HG03521 (cell line): ENCODE results near the gene KDM4F.

Source experiments
- ATAC-seq: cut with Tn5 transposase; IDR thresholded peaks from one replicate; pipeline ENCODE4 v1.9.1; 2021; ENCODE audit warnings: mild to moderate bottlenecking, moderate library complexity; ENCODE audit not compliant: unreplicated experiment

Gene KDM4F

DNA sequence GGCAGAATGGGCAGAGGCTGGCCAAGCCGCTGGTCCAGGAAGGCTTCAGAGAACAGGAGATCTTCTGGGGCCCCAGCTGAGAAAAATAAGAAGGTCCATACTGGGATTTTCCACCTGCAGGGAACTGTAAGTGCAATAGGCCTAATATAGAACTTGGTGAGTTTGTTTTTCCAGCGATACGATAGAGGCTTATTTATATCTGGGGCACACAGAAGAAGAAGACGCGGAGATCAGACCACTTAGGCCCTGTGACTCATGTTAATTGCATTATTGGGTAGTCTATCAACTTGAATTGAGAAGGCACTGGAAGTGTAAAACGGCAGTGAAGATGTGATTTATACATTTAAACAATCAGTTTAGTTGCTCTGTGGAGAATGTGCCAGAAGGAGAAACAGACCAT is 9.8 kb downstream of the KDM4F start:
- no peak for ATAC-seq

DNA sequence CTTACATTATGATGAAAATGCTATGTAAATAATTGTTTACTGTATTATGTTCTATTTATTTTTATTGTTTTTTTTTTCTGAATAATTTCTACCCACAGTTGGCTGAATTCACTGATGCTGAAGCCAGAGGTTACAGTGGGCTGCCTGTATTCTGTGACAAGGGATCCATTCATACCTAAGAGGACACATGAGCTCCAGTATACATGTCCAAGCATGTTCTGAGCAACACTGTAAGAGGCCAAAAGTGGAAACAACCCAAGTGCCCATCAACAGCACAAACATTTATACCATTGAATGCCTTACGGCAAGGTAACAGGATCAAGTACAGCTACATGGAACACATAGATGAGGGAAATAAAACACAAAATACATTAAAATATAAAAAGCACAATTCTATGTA is 16.1 kb downstream of the KDM4F start:
- ATAC-seq: no peak

DNA sequence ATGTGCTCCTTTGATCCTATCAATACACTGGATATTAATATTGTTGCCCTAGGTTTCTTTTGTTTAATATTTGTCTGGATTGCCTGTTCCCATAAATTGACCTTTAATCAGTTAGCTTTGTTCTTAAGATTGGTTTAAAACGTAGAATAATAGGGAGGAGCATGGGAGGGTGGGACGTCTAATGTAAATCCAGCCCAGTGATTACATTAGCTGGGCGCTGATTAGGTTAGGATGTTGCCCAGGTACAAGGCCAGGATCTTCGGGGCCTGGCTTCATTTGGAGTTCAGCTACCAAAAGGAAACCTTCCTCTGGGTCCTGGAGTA is 17.5 kb downstream of the KDM4F start, which contains the start of gene SRSF8:
Gene SRSF8, plus strand, starts transcription at position 204 of the 323 bp plus-strand sequence. CDS start 308 bp downstream, outside the sequence.
- peak; percentile 27 for ATAC-seq

DNA sequence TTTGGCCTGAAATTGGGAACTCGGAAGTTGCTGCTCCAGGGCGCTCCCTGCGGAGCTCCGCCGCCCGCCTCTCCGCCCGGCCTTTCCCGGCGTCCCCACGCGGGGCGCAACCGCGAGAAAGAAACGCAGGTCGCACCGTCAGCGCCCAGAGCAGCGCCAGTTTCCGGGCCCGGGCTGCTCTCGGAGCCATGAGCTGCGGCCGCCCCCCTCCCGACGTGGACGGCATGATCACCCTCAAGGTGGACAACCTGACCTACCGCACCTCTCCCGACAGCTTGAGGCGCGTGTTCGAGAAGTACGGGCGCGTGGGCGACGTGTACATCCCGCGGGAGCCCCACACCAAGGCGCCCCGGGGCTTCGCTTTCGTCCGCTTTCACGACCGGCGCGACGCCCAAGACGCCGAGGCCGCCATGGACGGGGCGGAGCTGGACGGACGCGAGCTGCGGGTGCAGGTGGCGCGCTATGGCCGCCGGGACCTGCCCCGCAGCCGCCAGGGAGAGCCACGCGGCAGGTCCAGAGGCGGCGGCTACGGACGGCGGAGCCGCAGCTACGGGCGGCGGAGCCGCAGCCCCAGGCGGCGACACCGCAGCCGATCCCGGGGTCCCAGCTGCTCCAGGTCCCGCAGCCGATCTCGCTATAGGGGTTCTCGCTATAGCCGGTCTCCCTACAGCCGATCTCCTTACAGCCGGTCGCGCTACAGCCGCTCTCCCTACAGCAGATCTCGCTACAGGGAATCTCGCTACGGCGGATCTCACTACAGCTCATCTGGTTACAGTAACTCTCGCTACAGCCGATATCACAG is 18.0 kb downstream of the KDM4F start:
- ATAC-seq: peak; percentile 54

DNA sequence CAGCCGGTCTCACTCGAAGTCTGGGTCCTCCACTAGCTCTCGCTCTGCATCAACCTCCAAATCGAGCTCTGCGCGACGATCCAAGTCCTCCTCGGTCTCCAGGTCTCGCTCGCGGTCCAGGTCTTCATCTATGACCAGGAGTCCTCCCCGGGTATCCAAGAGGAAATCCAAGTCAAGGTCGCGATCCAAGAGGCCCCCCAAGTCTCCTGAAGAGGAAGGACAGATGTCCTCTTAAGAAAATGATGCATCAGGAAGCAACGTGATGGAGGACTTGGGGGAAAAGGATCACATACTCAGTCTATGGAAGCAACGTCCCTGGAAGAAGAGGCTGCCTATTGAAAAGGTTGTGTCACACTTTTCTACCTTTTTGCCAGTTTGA is 18.6 kb downstream of the KDM4F start:
- no peak for ATAC-seq

DNA sequence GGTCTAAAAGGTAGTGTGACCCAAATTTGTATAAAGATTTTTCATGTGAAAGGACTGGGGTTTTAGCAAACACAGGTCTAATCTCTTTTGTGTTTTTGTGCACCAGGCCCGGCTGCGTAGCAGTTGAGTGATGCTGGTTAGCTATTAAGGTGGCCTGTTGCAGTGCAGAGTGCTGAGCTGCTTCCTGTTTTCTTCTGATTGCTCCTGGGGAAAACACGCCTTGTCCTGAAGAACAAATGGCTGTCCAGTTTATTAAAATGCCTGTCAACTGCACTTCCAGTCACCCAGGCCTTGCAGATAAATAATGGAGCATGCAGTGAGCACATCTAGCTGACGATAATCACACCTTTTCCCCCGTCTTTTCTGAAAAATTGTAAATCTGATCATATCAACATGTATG is 19.3 kb downstream of the KDM4F start:
- ATAC-seq: peak; percentile 59

DNA sequence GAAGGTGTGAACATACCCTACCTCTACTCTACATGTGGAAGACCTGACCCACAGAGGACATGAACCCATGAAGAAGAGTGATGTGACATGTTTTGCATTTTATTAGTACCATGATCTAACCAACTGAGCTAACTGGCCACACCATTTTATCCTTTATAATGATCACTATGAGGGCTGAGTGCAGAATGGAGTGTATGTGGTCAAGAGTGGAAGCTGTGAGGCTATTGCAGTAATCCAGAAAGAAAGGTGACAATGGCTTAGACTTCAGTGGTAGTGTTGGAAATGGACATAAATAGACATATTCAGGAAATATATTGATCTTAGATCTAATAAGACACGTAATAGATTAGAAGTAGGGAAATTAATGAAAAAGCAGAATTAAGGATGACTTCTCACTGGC is 21.2 kb downstream of the KDM4F start:
- no peak for ATAC-seq

DNA sequence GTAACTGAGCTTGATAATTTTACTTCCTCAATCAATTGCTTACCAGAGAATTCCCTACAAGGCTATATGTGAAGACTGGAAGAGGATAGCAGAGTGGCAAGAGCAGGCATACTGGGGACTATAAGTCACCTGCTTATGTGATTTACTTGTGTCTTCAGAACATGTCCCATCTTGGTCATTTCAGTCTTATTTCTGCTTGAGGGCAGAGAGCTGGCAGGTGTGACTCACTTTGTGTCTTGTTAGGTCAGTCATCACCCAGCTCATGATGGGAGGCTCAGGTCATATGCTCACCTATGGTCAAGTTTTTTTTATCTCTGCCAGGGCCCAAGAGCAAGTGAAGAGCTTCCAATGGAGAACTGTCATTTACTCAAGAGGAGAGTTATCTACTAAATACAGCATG is 23.7 kb downstream of the KDM4F start:
- ATAC-seq: no peak

DNA sequence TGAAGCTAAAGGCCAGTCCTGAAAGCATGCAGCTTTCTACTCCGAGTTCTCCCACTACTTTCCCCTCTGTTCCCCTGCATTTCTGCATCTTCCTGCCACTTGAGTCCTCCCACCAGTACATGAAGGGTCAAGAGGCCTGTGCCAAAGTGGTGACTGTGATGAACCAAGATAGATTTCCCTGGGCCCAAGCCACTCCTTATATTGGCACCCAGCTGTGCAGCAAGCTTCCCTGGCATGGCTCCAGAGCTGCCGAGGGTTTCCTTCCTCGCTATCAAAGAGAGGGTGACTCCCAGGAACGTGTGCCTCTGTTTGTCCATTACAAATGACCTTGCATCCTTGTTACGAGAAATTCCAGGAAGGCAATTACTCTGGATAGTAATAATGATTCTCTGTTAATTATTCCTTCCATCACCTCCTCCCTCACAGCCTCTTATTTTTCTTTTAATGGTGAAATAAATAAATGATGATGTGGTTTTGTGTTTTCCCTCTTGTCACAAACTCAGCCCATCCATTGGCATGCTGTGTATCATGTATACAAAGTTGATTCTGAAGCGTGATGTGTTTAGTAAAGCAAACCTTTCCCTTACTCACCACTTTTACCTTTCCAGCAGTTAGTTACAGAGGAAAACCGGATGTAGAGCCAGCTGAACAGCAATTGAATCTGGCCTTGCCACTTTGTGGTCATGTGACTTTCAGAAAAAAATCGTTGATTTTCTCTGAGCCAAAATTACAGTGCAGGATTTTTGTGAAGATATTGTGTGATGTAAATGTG is 25.8 kb downstream of the KDM4F start:
- no peak for ATAC-seq

DNA sequence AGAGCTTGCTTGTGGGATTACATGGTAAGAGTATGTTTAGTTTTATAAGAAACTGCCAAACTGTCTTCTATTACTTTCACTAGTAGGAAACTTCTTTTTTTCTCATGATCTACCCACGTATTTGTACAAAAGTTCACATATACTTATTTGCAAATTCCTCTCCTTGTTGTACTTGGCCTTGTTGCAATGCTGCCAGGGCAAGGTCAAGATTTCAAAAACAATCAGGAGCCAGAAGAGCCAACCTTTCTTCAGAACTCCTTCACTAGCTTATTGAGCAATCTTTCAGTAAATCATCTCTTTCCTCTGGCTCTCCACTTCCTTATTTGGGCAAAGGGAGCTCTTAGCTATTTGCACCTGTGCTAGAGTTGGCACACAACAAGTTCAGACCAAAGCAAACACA is 27.2 kb downstream of the KDM4F start:
- peak; percentile 61 for ATAC-seq

DNA sequence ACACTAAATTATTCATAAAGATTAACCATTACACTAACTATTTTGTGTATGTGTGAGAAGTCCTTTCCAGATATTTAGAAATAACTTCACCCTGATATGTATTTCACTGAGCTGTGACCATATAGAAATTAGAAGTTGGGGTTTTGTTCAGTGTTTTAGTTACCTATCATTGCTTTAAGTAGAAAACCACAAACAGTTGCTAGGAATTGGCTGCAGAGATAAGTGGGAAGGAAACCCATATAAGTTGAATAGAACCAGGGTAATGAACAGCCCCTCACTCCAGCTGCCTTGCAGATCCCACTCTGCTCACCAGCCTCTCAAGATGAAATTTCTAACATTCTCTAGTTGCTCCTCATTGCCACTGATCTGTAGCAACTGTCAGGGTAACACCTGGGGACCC is 27.8 kb downstream of the KDM4F start:
- no peak for ATAC-seq

DNA sequence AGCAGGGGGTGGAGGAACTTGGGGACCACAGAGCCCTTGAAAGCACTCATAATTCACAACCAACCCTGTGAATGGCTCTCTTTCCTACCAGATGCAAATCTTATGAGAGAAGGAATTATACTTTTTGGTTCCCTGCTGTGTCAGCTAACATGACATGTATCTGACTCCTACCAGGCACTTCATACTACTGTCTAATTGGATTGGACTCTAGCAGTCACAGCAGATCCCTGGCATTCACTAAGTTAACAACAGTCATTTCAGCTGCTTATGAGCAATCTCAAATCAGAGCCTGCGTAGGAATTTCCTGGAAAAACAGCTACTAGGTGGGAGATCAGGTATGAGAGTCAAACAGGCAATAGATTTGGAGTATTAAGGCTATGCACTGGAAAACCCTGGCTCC is 29.3 kb downstream of the KDM4F start:
- no peak for ATAC-seq

DNA sequence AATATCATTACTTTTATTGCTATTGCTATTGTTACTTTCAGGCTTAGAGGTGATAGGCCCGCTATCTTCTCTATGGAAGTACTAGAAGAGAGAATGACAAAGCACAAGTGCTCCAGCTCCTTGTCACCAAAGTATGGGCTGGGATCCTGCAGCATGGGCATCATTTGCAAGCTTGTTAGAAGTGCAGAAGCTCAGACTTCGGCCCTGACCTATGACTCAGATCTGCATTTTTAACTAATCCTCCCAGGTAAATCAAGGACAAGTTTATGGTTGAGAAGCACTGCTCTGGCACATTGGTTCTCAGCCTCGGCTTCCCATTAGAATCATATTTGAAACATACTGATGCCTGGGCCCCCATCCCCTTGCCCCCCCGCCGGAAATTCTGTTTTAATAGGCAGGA is 31.8 kb downstream of the KDM4F start:
- ATAC-seq: no peak

DNA sequence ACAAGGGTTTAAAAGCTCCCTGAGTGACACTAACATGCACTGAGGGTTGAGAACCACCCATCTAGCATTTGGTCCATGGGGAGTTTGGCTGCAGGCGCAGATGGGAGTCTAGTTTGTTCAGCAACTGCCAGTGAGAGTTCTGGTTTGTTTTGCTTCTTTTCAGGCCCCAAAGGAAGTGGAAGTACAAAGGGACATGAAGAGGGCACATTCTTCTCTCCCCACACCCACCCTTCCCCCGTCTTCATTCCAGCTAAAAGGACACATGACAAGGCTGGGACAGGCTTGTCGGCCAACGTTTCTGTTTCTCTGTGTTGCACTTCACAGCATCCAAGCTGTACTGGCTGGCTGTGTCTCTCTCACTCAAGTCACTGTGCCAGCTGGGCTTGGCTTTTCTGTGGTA is 32.2 kb downstream of the KDM4F start:
- no peak for ATAC-seq

DNA sequence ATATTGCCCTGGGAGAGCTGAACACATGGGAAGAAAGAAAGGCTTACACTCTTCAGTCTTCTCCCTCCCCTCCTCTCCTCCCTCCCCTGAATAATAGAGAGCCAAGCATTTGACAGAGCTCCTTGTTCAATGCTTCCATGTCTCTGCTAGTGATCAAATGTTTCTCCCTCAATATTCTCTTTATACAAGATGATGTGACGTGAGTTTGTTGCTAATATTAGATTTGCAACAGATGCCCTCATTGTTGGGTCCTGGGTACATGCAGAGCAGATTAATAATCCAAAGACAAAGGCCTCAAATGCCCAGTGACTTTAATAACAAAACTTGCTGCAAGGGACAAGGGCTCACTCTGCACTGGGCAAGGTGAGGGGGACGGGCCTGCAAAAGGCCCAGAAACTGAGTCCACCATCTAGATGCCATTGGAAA is 33.4 kb downstream of the KDM4F start:
- no peak for ATAC-seq

DNA sequence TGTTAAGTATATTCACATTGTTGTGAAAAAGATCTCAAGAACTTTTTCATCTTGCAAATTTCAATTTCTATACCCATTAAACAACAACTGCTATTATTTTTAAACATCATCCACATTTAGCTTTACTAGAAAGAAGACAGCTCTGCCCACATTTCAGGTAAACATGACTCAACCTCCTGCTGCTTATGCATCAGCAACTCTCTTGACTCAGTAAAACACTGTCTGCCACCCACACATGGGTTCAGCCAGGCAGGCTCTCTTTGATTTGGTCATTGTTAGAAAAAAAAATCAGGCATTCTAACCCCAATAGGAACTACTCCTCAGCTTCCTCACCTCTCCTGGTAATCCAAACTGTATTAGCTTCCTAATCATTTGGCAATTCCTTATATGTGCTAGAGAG is 35.3 kb downstream of the KDM4F start:
- ATAC-seq: no peak

DNA sequence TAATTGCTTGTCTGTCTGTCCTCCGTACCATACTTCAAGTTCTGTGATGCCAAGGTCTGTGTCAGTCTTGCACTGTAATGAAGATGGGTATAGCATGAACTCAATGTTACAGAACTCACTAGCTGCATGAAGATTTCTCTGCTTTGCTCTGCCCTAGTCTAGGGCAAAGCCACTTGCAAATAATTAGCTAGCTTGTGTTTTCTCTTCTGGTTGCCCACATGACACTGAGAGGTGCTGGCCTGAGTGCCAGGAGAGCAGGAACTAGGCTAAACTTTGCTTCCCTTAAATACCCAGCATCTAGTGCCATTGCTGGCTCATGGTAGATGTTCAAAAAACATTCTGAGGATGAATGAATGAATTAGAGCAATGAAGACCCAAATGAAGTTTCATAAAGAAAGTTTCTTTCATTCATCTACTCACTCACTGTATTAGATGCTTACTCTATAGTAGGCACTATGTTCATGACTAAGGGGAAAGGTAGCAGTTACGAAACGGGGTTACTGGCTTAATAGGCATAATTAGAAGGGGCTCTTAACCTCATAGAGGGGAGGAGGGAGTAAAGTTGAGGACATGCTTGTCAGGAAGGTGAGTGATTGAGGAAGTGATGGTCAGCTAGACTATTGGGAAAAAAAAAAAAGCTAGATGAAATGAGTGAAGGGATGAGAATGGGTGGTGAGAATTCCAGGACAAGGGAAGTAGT is 36.0 kb downstream of the KDM4F start:
- ATAC-seq: no peak

DNA sequence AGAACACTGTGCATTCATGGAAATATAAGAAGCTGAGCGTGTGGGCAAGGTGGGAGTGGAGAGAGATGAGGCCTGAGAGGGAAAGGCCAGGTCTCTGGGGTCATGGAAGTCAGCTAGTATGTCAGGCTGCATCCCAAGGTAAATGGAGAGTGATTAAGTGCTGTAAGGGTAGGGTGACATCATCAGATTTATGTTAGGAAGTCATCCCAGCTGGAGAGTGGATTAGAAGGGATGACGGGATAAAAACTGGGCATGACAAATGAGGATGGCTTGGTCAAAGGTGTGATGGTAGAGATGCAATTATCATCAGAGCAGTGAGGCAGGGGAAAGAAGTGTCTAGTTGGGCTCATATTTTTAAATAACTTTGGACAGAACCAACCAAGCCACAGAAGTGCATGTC is 36.9 kb downstream of the KDM4F start:
- ATAC-seq: no peak

DNA sequence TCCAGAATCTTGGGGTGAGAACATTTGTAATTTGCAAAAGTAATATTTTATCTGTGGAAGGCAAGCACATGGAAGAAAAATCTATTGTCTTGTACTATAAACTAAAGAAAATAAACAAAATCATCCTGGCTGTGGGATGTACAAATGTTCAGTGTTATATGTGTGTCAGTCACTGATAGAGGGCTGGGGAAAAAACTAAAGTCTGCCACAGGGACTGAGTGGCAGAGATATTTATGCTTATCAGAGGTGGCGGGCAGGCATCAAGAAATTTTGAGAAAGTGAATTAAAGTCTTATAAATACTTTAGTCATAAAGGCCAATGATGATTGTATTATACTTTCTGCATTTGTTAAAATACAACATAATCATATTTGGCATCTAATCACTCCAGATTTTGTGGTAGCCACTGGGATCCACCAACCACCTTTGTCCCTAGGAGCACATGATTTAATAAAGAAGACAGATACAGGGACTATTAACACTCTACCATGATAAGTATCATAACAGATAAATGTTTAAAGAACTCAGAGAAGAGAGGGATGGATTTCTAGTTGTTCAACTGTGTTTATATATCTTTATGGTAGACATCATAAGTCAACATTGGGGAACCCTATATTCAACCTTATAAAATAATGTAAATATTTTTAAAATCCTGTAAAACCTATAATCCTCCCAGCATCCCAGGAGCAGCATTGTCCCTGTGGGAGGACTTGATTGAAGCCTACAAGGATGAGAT is 37.8 kb downstream of the KDM4F start:
- no peak for ATAC-seq

DNA sequence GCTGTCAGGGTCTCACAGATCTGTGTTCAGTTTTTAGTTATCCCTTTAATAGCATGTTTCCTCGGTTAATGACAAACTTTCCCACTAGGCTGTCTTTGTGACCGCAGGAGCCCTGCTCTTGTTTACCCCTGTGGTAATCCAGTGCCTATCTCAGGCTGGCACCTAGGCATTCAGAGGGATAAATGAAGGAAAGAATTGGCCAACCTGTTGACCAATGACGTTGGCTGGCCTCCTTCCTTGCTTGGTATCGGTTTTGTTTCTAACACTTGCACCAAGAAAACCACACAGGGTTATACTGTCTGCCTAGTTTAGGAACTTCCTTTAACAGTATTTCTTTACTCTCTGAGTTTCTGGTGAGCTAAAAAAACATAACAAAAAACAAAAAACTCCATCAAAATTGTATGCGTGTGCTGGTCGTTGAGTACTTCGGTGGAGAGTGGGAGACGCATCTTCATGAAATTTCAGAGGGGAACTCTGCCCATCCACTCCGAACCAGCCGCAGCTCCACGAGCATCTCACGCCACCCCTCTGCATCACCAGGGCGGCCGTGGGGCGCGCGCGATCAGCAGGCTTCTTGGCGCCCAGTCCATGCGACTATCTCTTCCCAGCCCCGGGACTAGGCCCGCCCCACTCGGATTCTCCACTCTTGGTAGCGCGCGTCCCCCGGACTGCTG is 39.9 kb downstream of the KDM4F start:
- peak; percentile 41 for ATAC-seq
